B cell (primary cell): ENCODE measurements around the gene SGCA. TPM values are rescaled to one million over a fixed set of nuclear protein-coding genes. Genes with fewer than 3 reads are reported as not detected.

Experiments used
- ATAC-seq: fragments of 200-7000 bp; cut with Tn5 transposase; one replicate; pipeline ENCODE4 v1.10.0; 2021; ENCODE audit warnings: low read depth, mild to moderate bottlenecking, moderate number of reproducible peaks, moderate library complexity
- CTCF ChIA-PET: fragments of 350-600 bp; sonication (Branson Sonifier 250); formaldehyde crosslinking; loops from one replicate; lab custom pipeline; 2021; ENCODE audit warnings: antibody characterized with exemption, inconsistent platforms; lab: Charles Lee
- POLR2A ChIA-PET: fragments of 350-600 bp; sonication (Branson Sonifier 250); formaldehyde crosslinking; loops from one replicate; lab custom pipeline; 2021; ENCODE audit warnings: antibody characterized with exemption; lab: Charles Lee
- DNase-seq: peaks from one replicate; pipeline ENCODE4 v3.0.0; 2013
- H2AFZ ChIP-seq: 2 replicates; pipeline ENCODE4 v1.6.1; 2012; ENCODE audit warnings: mild to moderate bottlenecking, low read depth, low read length; ENCODE audit not compliant: insufficient read depth, poor library complexity, severe bottlenecking
- H3K27ac ChIP-seq, 2 donors: 1 replicate in 1 of 2; 2 replicates in 1 of 2; pipeline ENCODE4 v1.5.1; 2012 to 2013; ENCODE audit warnings: low read length in 2 of 2, mild to moderate bottlenecking in 2 of 2, moderate library complexity in 1 of 2
- H3K27me3 ChIP-seq, 4 experiments: fragments of 200-600 bp in 1 of 4; sonication (generic) in 1 of 4; replicated peaks in 1 of 4; 1 replicate in 2 of 4; 2 replicates in 2 of 4; pipeline versions ENCODE4 v1.6.1 to v1.7.0; 2013 to 2016; ENCODE audit warnings: low read length in 3 of 4, mild to moderate bottlenecking in 2 of 4, mixed read lengths in 1 of 4, moderate library complexity in 1 of 4; ENCODE audit not compliant: insufficient read depth in 4 of 4, control insufficient read depth in 3 of 4; ENCODE audit errors: control extremely low read depth in 1 of 4
- H3K36me3 ChIP-seq, 2 experiments: replicated peaks in 1 of 2; 1 replicate in 1 of 2; 2 replicates in 1 of 2; pipeline versions ENCODE4 v1.6.1 to v1.7.1; 2013; ENCODE audit warnings: low read length in 1 of 2; ENCODE audit not compliant: insufficient read depth in 2 of 2, control insufficient read depth in 1 of 2; ENCODE audit errors: control extremely low read depth in 1 of 2, extremely low read depth in 1 of 2
- H3K4me1 ChIP-seq, 2 donors: fragments of 200-600 bp in 1 of 2; sonication (generic) in 1 of 2; 1 replicate in 1 of 2; 2 replicates in 1 of 2; pipeline versions ENCODE4 v1.5.1 to v1.6.1; 2013 to 2017; ENCODE audit warnings: low read length in 2 of 2; ENCODE audit not compliant: control insufficient read depth in 2 of 2, insufficient read depth in 2 of 2
- H3K4me2 ChIP-seq: replicated peaks from 2 replicates; pipeline ENCODE3; 2012; ENCODE audit warnings: mild to moderate bottlenecking, low read depth, low read length; ENCODE audit not compliant: poor library complexity, severe bottlenecking
- H3K4me3 ChIP-seq, 5 experiments: fragments of 200-600 bp in 1 of 5; sonication (generic) in 1 of 5; 1 replicate in 3 of 5; 2 replicates in 2 of 5; pipeline versions ENCODE4 v1.5.1 to v1.7.0; 2011 to 2016; ENCODE audit warnings: low read length in 4 of 5, mild to moderate bottlenecking in 4 of 5, low read depth in 2 of 5, control low read depth in 1 of 5, moderate library complexity in 1 of 5; ENCODE audit not compliant: insufficient read depth in 1 of 5; ENCODE audit errors: control extremely low read depth in 1 of 5, extremely low read depth in 1 of 5
- H3K79me2 ChIP-seq: fragments of 200-600 bp; sonication (generic); one replicate; pipeline ENCODE4 v1.6.0; 2016; ENCODE audit warnings: low read length; ENCODE audit not compliant: control insufficient read depth, insufficient read depth
- H3K9ac ChIP-seq: fragments of 200-600 bp; sonication (generic); 2 replicates; pipeline ENCODE4 v1.6.1; 2017; ENCODE audit warnings: mild to moderate bottlenecking, low read length, moderate library complexity
- H3K9me3 ChIP-seq, 3 donors: one replicate each; pipeline versions ENCODE4 v1.6.1 to v1.7.1; 2013; ENCODE audit warnings: low read length in 2 of 3; ENCODE audit not compliant: control insufficient read depth in 2 of 3, insufficient read depth in 1 of 3; ENCODE audit errors: control extremely low read depth in 1 of 3
- H4K20me1 ChIP-seq: 2 replicates; pipeline ENCODE4 v1.6.0; 2012; ENCODE audit warnings: mild to moderate bottlenecking, low read length; ENCODE audit not compliant: insufficient read depth, control insufficient read depth, poor library complexity, severe bottlenecking
- H3K27ac Mint-ChIP-seq: one replicate; pipeline ENCODE4 v1.8.0; 2021; ENCODE audit warnings: mixed read lengths
- H3K27me3 Mint-ChIP-seq: one replicate; pipeline ENCODE4 v1.8.0; 2021; ENCODE audit warnings: mixed read lengths
- H3K4me1 Mint-ChIP-seq: one replicate; pipeline ENCODE4 v1.8.0; 2021; ENCODE audit warnings: mixed read lengths
- H3K4me3 Mint-ChIP-seq: one replicate; pipeline ENCODE4 v1.8.0; 2021; ENCODE audit warnings: mixed read lengths
- H3K9me3 Mint-ChIP-seq: one replicate; pipeline ENCODE4 v1.8.0; 2022; ENCODE audit warnings: mixed read lengths; ENCODE audit not compliant: insufficient read depth
- EZH2 ChIP-seq: IDR thresholded peaks from 2 replicates; pipeline ENCODE4 v1.6.1; 2012; ENCODE audit warnings: borderline replicate concordance, low read depth, mild to moderate bottlenecking, moderate library complexity, low read length; ENCODE audit not compliant: insufficient read depth, poor library complexity, severe bottlenecking
- WGBS: methylation state at CpG from one replicate; pipeline ENCODE4 v1.1.5; 2013; ENCODE audit warnings: missing lambda C conversion rate; ENCODE audit not compliant: insufficient coverage; 5-methylcytosine and 5-hydroxymethylcytosine counted together
- intact Hi-C: fragments of 100-400 bp; cut with micrococcal nuclease; formaldehyde crosslinking; loops from one replicate; pipeline ENCODE4 v1.10.0; 2022
- polyA plus RNA-seq: library from polyadenylated mRNA; depleted of rRNA; stranded (reverse); fragments of >200 nt; gene quantifications from 2 replicates; pipeline ENCODE4 v1.2.3, GENCODE V29; 2012
- total RNA-seq, 2 donors: library from RNA; stranded (reverse); fragments of 120-200 nt in 1 of 2; gene quantifications; 1 replicate in 1 of 2; 2 replicates in 1 of 2; pipeline versions ENCODE4 v1.2.3 to v1.2.4, GENCODE V29; 2013 to 2022
- TF ChIP-seq, protein P1 (sequence below): fragments of 200-600 bp; IDR thresholded peaks from one replicate; pipeline ENCODE4 v1.8.0; 2022; ENCODE audit warnings: antibody characterized with exemption, mild to moderate bottlenecking

SGCA gene
- total and polyA plus RNA-seq, 2 donors (not counting 1 experiment from before 2014, with no cell fraction given): 4.4 to 4.5 TPM

DNA sequence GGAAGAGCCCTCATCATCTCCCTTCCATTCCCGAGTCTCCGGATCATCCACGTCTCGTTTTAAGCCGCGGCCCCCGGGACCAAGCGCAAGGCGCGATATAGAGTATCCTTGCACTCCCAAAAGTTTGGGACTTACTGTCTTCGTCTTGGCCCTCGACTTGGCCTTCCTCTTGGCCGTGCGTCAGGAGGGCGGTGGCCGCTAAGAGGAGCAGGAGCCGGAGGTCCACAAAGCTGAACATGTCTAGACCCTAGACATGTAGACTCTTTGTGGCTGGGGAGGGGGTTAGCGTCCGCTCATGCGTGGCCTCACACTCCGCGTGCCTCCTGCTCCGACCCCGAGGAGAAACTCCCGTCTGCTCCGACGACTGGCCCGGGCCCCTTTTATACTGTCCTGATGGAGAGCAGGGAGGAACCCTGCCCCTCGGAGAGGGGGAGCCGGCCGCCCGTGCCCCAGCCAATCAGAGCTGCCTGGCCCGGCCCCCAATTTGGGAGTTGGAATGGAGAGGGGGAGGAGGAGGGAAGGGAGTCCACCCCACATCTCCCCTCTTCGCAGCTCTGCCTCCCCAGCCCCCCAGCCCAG, 35.6 kb downstream of the SGCA start, which contains the start of gene COL1A1:
Gene COL1A1, minus strand, starts transcription at position 356 of the 579 bp plus-strand sequence. Its CDS starts 118 bp downstream, at position 238.
- H3K27ac ChIP-seq: no peak within 1 kb of the TSS
- POLR2A ChIA-PET: interaction anchor here (1.2 kb wide), 1 partner anchor 16 kb away, joined by 11 read pairs; no protein-coding TSS in a partner anchor

More for the DNA sequence above, 35.6 kb downstream of the SGCA start, which contains the start of gene COL1A1:
- no peaks in the 10 kb centered on the region for H4K20me1 ChIP-seq
- peak within 1 kb of the TSS; percentile 15 to 59 (median 48) for H3K4me3 ChIP-seq
- CTCF ChIA-PET: interaction anchor here (0.8 to 7.3 kb wide), 15 partner anchors 13 to 300 kb away, joined by 3 to 156 read pairs (median 9); partner anchors contain the start of genes SGCA and TMEM92
- Mint-ChIP-seq H3K9me3 (no peaks in the 10 kb centered on the region), H3K4me1 (peaks cover 27% of the 10 kb centered on the region), H3K27ac (peak within 1 kb of the TSS; percentile 21), H3K4me3 (peak within 1 kb of the TSS; percentile 85), H3K27me3 (peaks cover 55% of the 10 kb centered on the region)
- H3K4me2 ChIP-seq: peak within 1 kb of the TSS; percentile 94
- peaks cover 0 to 52% (median 11%) of the 10 kb centered on the region in 4 experiments for H3K27me3 ChIP-seq
- DNase-seq: no peak
- H3K79me2 ChIP-seq: no peaks in the 10 kb centered on the region
- peaks cover 0 to 9% (median 0%) of the 10 kb centered on the region in 3 donors for H3K9me3 ChIP-seq
- peak within 1 kb of the TSS; percentile 57 for H3K9ac ChIP-seq
- ATAC-seq: no peak
- TF ChIP-seq, protein P1, sequence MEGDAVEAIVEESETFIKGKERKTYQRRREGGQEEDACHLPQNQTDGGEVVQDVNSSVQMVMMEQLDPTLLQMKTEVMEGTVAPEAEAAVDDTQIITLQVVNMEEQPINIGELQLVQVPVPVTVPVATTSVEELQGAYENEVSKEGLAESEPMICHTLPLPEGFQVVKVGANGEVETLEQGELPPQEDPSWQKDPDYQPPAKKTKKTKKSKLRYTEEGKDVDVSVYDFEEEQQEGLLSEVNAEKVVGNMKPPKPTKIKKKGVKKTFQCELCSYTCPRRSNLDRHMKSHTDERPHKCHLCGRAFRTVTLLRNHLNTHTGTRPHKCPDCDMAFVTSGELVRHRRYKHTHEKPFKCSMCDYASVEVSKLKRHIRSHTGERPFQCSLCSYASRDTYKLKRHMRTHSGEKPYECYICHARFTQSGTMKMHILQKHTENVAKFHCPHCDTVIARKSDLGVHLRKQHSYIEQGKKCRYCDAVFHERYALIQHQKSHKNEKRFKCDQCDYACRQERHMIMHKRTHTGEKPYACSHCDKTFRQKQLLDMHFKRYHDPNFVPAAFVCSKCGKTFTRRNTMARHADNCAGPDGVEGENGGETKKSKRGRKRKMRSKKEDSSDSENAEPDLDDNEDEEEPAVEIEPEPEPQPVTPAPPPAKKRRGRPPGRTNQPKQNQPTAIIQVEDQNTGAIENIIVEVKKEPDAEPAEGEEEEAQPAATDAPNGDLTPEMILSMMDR: no peak
- no peak for TF ChIP-seq EZH2
- H3K4me1 ChIP-seq: peaks cover 18 to 23% of the 10 kb centered on the region in 2 donors
- intact Hi-C loops: loop anchor here (2.0 kb wide), 1 partner anchor 23 kb away; no protein-coding TSS in a partner anchor
- peak within 1 kb of the TSS; percentile 56 for H2AFZ ChIP-seq
- WGBS: 9% methylated on average over 33 of the region's 34 CpGs
- H3K36me3 ChIP-seq: no peaks in the 10 kb centered on the region
